GM12874 (cell line): ENCODE data around the gene NLK.

Experiments
- TF ChIP-seq, protein P1 (sequence below): IDR thresholded peaks from 2 replicates; pipeline ENCODE4 v1.5.1; 2011; ENCODE audit warnings: low read depth, mild to moderate bottlenecking, control low read depth, low read length, moderate library complexity; ENCODE audit not compliant: insufficient read depth

Gene NLK

GRCh38 chr17:28133562-28133970 is 91.1 kb downstream of the NLK start:
- TF ChIP-seq, protein P1, sequence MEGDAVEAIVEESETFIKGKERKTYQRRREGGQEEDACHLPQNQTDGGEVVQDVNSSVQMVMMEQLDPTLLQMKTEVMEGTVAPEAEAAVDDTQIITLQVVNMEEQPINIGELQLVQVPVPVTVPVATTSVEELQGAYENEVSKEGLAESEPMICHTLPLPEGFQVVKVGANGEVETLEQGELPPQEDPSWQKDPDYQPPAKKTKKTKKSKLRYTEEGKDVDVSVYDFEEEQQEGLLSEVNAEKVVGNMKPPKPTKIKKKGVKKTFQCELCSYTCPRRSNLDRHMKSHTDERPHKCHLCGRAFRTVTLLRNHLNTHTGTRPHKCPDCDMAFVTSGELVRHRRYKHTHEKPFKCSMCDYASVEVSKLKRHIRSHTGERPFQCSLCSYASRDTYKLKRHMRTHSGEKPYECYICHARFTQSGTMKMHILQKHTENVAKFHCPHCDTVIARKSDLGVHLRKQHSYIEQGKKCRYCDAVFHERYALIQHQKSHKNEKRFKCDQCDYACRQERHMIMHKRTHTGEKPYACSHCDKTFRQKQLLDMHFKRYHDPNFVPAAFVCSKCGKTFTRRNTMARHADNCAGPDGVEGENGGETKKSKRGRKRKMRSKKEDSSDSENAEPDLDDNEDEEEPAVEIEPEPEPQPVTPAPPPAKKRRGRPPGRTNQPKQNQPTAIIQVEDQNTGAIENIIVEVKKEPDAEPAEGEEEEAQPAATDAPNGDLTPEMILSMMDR: no peak

DNA sequence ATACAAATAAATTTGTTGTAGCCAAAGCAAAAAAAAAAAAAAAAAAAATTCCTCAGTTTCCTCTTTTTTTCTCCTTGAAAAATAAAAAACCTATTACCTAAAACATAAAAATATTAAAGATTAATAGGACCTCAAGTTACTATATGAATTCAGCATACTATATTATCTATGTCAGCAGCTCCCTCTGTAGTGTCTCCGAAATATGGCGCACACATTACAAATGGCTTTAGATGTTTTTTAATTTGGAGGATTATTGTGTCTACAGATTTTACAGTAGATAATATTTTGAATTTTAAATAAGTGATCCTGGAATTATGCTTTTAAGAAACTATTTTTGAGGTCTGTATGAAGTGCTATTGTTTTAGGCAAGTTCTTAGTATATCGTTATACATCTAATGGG is 94.4 kb downstream of the NLK start:
- TF ChIP-seq, protein P1: no peak

- TF ChIP-seq, protein P1: no peak
Measured at GRCh38 chr17:28139822-28140221, 97.3 kb downstream of the NLK start.

DNA sequence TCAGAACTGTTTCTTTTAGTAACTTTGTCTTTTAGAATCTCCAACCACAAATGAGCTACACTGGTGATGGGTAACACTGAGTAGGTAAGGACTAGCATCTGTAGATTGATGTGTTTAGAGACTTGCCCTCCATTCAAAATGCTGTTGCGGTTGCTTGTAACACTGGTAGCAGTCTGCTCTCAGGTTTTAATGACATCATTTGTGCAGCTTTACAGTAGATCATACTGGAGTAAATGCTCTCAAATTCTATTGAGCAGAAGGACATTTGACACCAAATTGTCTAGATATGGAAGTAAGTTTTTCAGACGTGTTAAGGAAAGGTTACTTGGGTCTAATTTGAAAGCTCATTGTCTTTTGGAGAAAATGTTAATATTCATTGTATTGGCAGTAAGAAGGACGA is 98.8 kb downstream of the NLK start:
- TF ChIP-seq, protein P1: no peak

- TF ChIP-seq, protein P1: no peak
Measured at GRCh38 chr17:28141773-28142172, 99.3 kb downstream of the NLK start.

DNA sequence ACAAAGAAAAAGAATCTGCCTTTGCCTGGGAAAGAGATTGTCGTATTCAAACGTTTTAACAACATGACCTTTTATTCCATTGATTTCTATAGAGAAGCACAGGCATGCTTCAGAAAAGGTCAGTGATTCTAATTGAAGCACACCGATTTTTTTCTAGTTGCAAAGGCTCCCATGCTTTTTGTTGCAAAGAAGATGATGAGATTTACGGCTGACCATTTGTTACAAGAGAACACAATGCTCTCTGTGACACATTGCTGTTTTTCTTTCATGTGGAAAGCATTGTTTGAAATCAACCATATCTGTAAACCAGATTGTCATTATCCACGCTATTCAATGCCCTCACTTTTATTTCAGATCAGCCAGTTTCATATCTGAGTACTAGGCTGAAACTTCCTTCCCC is 99.8 kb downstream of the NLK start:
- TF ChIP-seq, protein P1: no peak

GRCh38 chr17:28144019-28144418 is 101.5 kb downstream of the NLK start:
- TF ChIP-seq, protein P1: no peak

GRCh38 chr17:28145348-28145747 is 102.9 kb downstream of the NLK start:
- TF ChIP-seq, protein P1: no peak
